Measurements from ENCODE around the gene SIX4.
"Not testable (repeated sequence)": the region's sequence is repeated elsewhere in the genome, so short reads cannot be mapped to it uniquely, and the experiment has no call there.

SIX4 gene

GRCh38 chr14:60723907-60724618 is at the start of gene SIX4:
Gene SIX4, minus strand, starts transcription at chr14:60724351. Its CDS starts 277 bp downstream, at chr14:60724074.
- DNase-seq: peak; percentile 20

GRCh38 chr14:60773558-60773957 is 49.4 kb upstream of the SIX4 start:
- DNase-seq: no peak

- no peak for DNase-seq
These were observed 47.0 kb upstream of the SIX4 start for GRCh38 chr14:60771117-60771516.

GRCh38 chr14:60768602-60769001 is 44.5 kb upstream of the SIX4 start:
- DNase-seq: no peak

GRCh38 chr14:60760644-60761364 is 36.7 kb upstream of the SIX4 start:
- no peak for DNase-seq

- DNase-seq: no peak
These were observed 36.1 kb upstream of the SIX4 start for GRCh38 chr14:60760209-60760608.

GRCh38 chr14:60758885-60759284 is 34.7 kb upstream of the SIX4 start:
- no peak for DNase-seq

GRCh38 chr14:60757567-60758002 is 33.4 kb upstream of the SIX4 start:
- no peak for DNase-seq

GRCh38 chr14:60756847-60757246 is 32.7 kb upstream of the SIX4 start:
- no peak for DNase-seq

GRCh38 chr14:60753264-60754119 is 29.3 kb upstream of the SIX4 start:
- DNase-seq: peak; percentile 36

GRCh38 chr14:60744566-60744965 is 20.4 kb upstream of the SIX4 start:
- DNase-seq: no peak

GRCh38 chr14:60738843-60739508 is 14.8 kb upstream of the SIX4 start:
- DNase-seq: no peak

GRCh38 chr14:60736494-60736893 is 12.3 kb upstream of the SIX4 start:
- DNase-seq: no peak

GRCh38 chr14:60735416-60735815 is 11.3 kb upstream of the SIX4 start:
- DNase-seq: no peak

- DNase-seq: peak; percentile 80
These were observed 10.5 kb upstream of the SIX4 start, which contains the start of gene MNAT1 for GRCh38 chr14:60734465-60735242. Gene MNAT1, plus strand, starts transcription at chr14:60734761. Its CDS starts 102 bp downstream, at chr14:60734863.

GRCh38 chr14:60732840-60733483 is 8.8 kb upstream of the SIX4 start:
- no peak for DNase-seq

- DNase-seq: not testable (repeated sequence)
These were observed 7.1 kb upstream of the SIX4 start for GRCh38 chr14:60731291-60731690.

- peak; percentile 37 for DNase-seq
These were observed 840 bp downstream of the SIX4 start for GRCh38 chr14:60723116-60723906.

- peak; percentile 22 for DNase-seq
These were observed 1.6 kb downstream of the SIX4 start for GRCh38 chr14:60722357-60723115.

GRCh38 chr14:60722107-60722356 is 2.1 kb downstream of the SIX4 start:
- DNase-seq: no peak
